GM12892 (cell line): Measurements from ENCODE around the gene PARP8.

ENCODE experiments used
- POLR2A ChIP-seq: IDR thresholded peaks from 2 replicates; pipeline ENCODE4 v1.6.1; 2011; ENCODE audit warnings: low read depth, low read length, control low read depth
- POLR2AphosphoS5 ChIP-seq: IDR thresholded peaks from 2 replicates; pipeline ENCODE4 v1.6.1; 2011; ENCODE audit warnings: low read depth, low read length, control low read depth

GRCh38 chr5:50715001-50715400, 48.6 kb downstream of the PARP8 start:
- TF ChIP-seq POLR2A (no peak), POLR2AphosphoS5 (no peak)
